H9 (cell line): ENCODE measurements around the gene MDH1. TPM values are rescaled to one million over a fixed set of nuclear protein-coding genes. Genes with fewer than 3 reads are reported as not detected.

Experiments used
- DNase-seq: peaks from one replicate; pipeline ENCODE4 v3.0.0-alpha.2; 2017
- H2AFZ ChIP-seq: one replicate; pipeline ENCODE4 v1.6.1; 2013; ENCODE audit warnings: mild to moderate bottlenecking, low read length, control low read depth, moderate library complexity
- H2AK5ac ChIP-seq: 2 replicates; pipeline ENCODE4 v1.6.1; 2013; ENCODE audit warnings: low read length, control low read depth, mixed read lengths; ENCODE audit not compliant: insufficient read length
- H2BK120ac ChIP-seq: one replicate; pipeline ENCODE4 v1.6.1; 2013; ENCODE audit warnings: low read depth, mild to moderate bottlenecking, low read length, control low read depth, inconsistent platforms; ENCODE audit not compliant: poor library complexity, severe bottlenecking
- H2BK12ac ChIP-seq: 2 replicates; pipeline ENCODE4 v1.6.1; 2013; ENCODE audit warnings: low read length, control low read depth, mixed read lengths, low read depth; ENCODE audit not compliant: insufficient read length
- H2BK15ac ChIP-seq: 2 replicates; pipeline ENCODE4 v1.6.1; 2013; ENCODE audit warnings: low read depth, low read length, control low read depth
- H2BK20ac ChIP-seq: one replicate; pipeline ENCODE4 v1.6.1; 2013; ENCODE audit warnings: low read depth, mild to moderate bottlenecking, low read length, control low read depth, inconsistent platforms; ENCODE audit not compliant: poor library complexity, severe bottlenecking
- H2BK5ac ChIP-seq: 2 replicates; pipeline ENCODE4 v1.6.1; 2013; ENCODE audit warnings: low read length, control low read depth, mixed read lengths; ENCODE audit not compliant: insufficient read length
- H3K14ac ChIP-seq: 2 replicates; pipeline ENCODE4 v1.6.1; 2013; ENCODE audit warnings: low read length, control low read depth; ENCODE audit not compliant: insufficient read depth
- H3K18ac ChIP-seq: 2 replicates; pipeline ENCODE4 v1.6.1; 2013; ENCODE audit warnings: low read depth, mild to moderate bottlenecking, mixed read lengths, low read length, control low read depth; ENCODE audit not compliant: insufficient read length
- H3K23ac ChIP-seq: 2 replicates; pipeline ENCODE4 v1.6.1; 2013; ENCODE audit warnings: low read length, control low read depth, mixed read lengths, low read depth; ENCODE audit not compliant: insufficient read length
- H3K23me2 ChIP-seq: 2 replicates; pipeline ENCODE4 v1.6.1; 2013; ENCODE audit warnings: low read depth, mild to moderate bottlenecking, mixed read lengths, low read length, control low read depth; ENCODE audit not compliant: insufficient read length, poor library complexity, severe bottlenecking
- H3K27ac ChIP-seq: 2 replicates; pipeline ENCODE4 v1.5.1; 2013; ENCODE audit warnings: low read length, control low read depth, mixed read lengths, low read depth; ENCODE audit not compliant: insufficient read length
- H3K27me3 ChIP-seq: 2 replicates; pipeline ENCODE4 v1.6.1; 2013; ENCODE audit warnings: low read length, control low read depth, inconsistent platforms; ENCODE audit not compliant: insufficient read depth
- H3K4ac ChIP-seq: 2 replicates; pipeline ENCODE4 v1.6.1; 2013; ENCODE audit warnings: low read depth, mild to moderate bottlenecking, control low read depth, inconsistent platforms, low read length, moderate library complexity
- H3K4me1 ChIP-seq: 2 replicates; pipeline ENCODE4 v1.6.1; 2013; ENCODE audit warnings: low read length, control low read depth, inconsistent platforms; ENCODE audit not compliant: insufficient read depth
- H3K4me2 ChIP-seq: 2 replicates; pipeline ENCODE4 v1.6.1; 2013; ENCODE audit warnings: low read length, control low read depth, mixed read lengths; ENCODE audit not compliant: insufficient read length, insufficient read depth
- H3K56ac ChIP-seq: 2 replicates; pipeline ENCODE4 v1.6.1; 2013; ENCODE audit warnings: low read depth, mild to moderate bottlenecking, mixed read lengths, low read length, control low read depth; ENCODE audit not compliant: insufficient read length
- H3K79me1 ChIP-seq: 2 replicates; pipeline ENCODE4 v1.6.1; 2013; ENCODE audit warnings: low read depth, mild to moderate bottlenecking, moderate library complexity, low read length, control low read depth, inconsistent platforms; ENCODE audit not compliant: insufficient read depth, poor library complexity, severe bottlenecking
- H3K79me2 ChIP-seq: 2 replicates; pipeline ENCODE4 v1.6.1; 2013; ENCODE audit warnings: low read length, control low read depth, inconsistent platforms; ENCODE audit not compliant: insufficient read depth
- H3K9ac ChIP-seq: 2 replicates; pipeline ENCODE4 v1.6.1; 2013; ENCODE audit warnings: low read length, control low read depth, mixed read lengths; ENCODE audit not compliant: insufficient read length; ENCODE audit errors: extremely low read depth
- H3K9me3 ChIP-seq: one replicate; pipeline ENCODE4 v1.6.1; 2013; ENCODE audit warnings: low read depth, low read length, inconsistent platforms; ENCODE audit not compliant: control insufficient read depth
- H3T11ph ChIP-seq: one replicate; pipeline ENCODE4 v1.6.1; 2013; ENCODE audit warnings: mild to moderate bottlenecking, low read length, control low read depth, inconsistent platforms
- H4K20me1 ChIP-seq: one replicate; pipeline ENCODE4 v1.6.1; 2013; ENCODE audit not compliant: control insufficient read depth, insufficient read length, insufficient read depth
- H4K5ac ChIP-seq: 2 replicates; pipeline ENCODE4 v1.6.1; 2013; ENCODE audit warnings: low read depth, mild to moderate bottlenecking, mixed read lengths, low read length, control low read depth; ENCODE audit not compliant: insufficient read length
- H4K8ac ChIP-seq: replicated peaks from 2 replicates; pipeline ENCODE4 v1.6.1; 2013; ENCODE audit warnings: low read length, control low read depth, mixed read lengths, low read depth; ENCODE audit not compliant: insufficient read length
- H4K91ac ChIP-seq: 2 replicates; pipeline ENCODE4 v1.6.1; 2013; ENCODE audit warnings: low read depth, mild to moderate bottlenecking, moderate library complexity, mixed read lengths, low read length, control low read depth; ENCODE audit not compliant: insufficient read length
- H3K27ac Mint-ChIP-seq, 3 experiments: 2 replicates in 2 of 3; 3 replicates in 1 of 3; pipeline ENCODE4 v1.8.0; 2020 to 2021; ENCODE audit warnings: mixed read lengths in 3 of 3, mild to moderate bottlenecking in 1 of 3, moderate library complexity in 1 of 3
- H3K27me3 Mint-ChIP-seq: 2 replicates; pipeline ENCODE4 v1.8.0; 2021; ENCODE audit warnings: low read depth, mild to moderate bottlenecking, moderate library complexity, mixed read lengths
- H3K36me3 Mint-ChIP-seq, 3 experiments: 2 replicates in 2 of 3; 3 replicates in 1 of 3; pipeline ENCODE4 v1.8.0; 2020 to 2021; ENCODE audit warnings: low read depth in 3 of 3, mixed read lengths in 3 of 3; ENCODE audit not compliant: insufficient read depth in 1 of 3
- H3K4me1 Mint-ChIP-seq, 2 experiments: 2 replicates each; pipeline ENCODE4 v1.8.0; 2020; ENCODE audit warnings: mixed read lengths in 2 of 2
- H3K4me3 Mint-ChIP-seq, 2 experiments: 2 replicates in 1 of 2; 3 replicates in 1 of 2; pipeline ENCODE4 v1.8.0; 2020 to 2021; ENCODE audit warnings: mild to moderate bottlenecking in 2 of 2, mixed read lengths in 2 of 2, moderate library complexity in 1 of 2
- H3K9me3 Mint-ChIP-seq, 2 experiments: 2 replicates in 1 of 2; 3 replicates in 1 of 2; pipeline ENCODE4 v1.8.0; 2020; ENCODE audit warnings: mild to moderate bottlenecking in 2 of 2, mixed read lengths in 2 of 2, moderate library complexity in 1 of 2
- CTCF ChIP-seq: fragments of 200-600 bp; sonication (generic); conservative IDR thresholded peaks from 3 replicates; pipeline ENCODE4 v1.8.0; 2021; ENCODE audit warnings: antibody characterized with exemption, mild to moderate bottlenecking
- WGBS: extraction: QIAGEN DNeasy Blood & Tissue Kit; methylation state at CpG from one replicate; pipeline ENCODE4 v1.1.7; 2013; ENCODE audit warnings: missing lambda C conversion rate, low lambda C conversion rate, mixed read lengths; ENCODE audit not compliant: insufficient read length; ENCODE audit errors: extremely low coverage; 5-methylcytosine and 5-hydroxymethylcytosine counted together
- total RNA-seq: library from RNA; stranded (reverse); gene quantifications from 2 replicates; pipeline ENCODE4 v1.2.1, GENCODE V29; 2021

MDH1 gene
- total RNA-seq, 1 experiment from 2014 or later = 324 TPM

- Histone ChIP-seq H3K14ac (no peak overlapping the region), H2AK5ac (no peak overlapping the region), H3K9me3 (no peaks in the 10 kb centered on the region), H3K9ac (no peak overlapping the region), H3K18ac (no peak overlapping the region), H2BK15ac (no peak overlapping the region), H4K8ac (no peak overlapping the region), H3K27me3 (no peaks in the 10 kb centered on the region), H2AFZ (no peak overlapping the region), H3K79me2 (no peaks in the 10 kb centered on the region), H4K5ac (no peak overlapping the region), H4K20me1 (no peaks in the 10 kb centered on the region), H4K91ac (no peak overlapping the region), H2BK12ac (no peak overlapping the region), H3K4ac (no peak overlapping the region), H3K56ac (no peak overlapping the region), H3K4me1 (no peaks in the 10 kb centered on the region), H3K4me2 (no peak overlapping the region), H2BK120ac (no peak overlapping the region), H3K23ac (no peak overlapping the region), H3K23me2 (no peaks in the 10 kb centered on the region), H3T11ph (no peak overlapping the region), H3K79me1 (peaks cover 4% of the 10 kb centered on the region), H2BK20ac (no peak overlapping the region), H2BK5ac (no peak overlapping the region), H3K27ac (no peak overlapping the region)
- WGBS = no CpG with 5 or more reads among the region's 1 CpG
- peak overlapping the region; percentile 6 to 95 (median 51); a peak in 4 of 7 replicates for H3K27ac Mint-ChIP-seq
- H3K4me1 Mint-ChIP-seq = peaks cover 19 to 33% of the 10 kb centered on the region in 2 experiments
- TF ChIP-seq CTCF = no peak
- no peaks in the 10 kb centered on the region for H3K9me3 Mint-ChIP-seq
- DNase-seq = no peak
- peaks cover 46 to 84% (median 84%) of the 10 kb centered on the region in 3 experiments for H3K36me3 Mint-ChIP-seq
- no peaks in the 10 kb centered on the region for H3K27me3 Mint-ChIP-seq
- H3K4me3 Mint-ChIP-seq = no peak overlapping the region
Observed at GRCh38 chr2:63600881-63601460, 12.2 kb downstream of the MDH1 start.
